ENCODE measurements around the gene GLYR1. TPM values are rescaled to one million over a fixed set of nuclear protein-coding genes. Genes with fewer than 3 reads are reported as not detected.

GLYR1 gene
- total RNA-seq, 1 experiment from 2014 or later: 111 TPM

GRCh38 chr16:4890686-4891085 is 43.6 kb upstream of the GLYR1 start:
- peaks cover 6% of the 10 kb centered on the region for H3K4me1 ChIP-seq (ENCODE audit: control insufficient read depth, insufficient read depth, low read length)
- no TSS peak for BruUV-seq (replicated peaks)
- DNase-seq (ENCODE audit: low read depth, low spot score) (no peak), ATAC-seq (no peak)
- intact Hi-C loops (cut with micrococcal nuclease; ENCODE audit: unreplicated experiment) (no loop called here), in situ Hi-C loops (cut with HindIII; ENCODE audit: low pct_unique_long_range_greater_than_20kb, low sequenced_read_pairs) (no loop called here)
- no peak overlapping the region for H3K27ac ChIP-seq (ENCODE audit: low read length)
- POLR2A ChIA-PET: no interaction called here
- no peaks in the 10 kb centered on the region for H3K27me3 ChIP-seq (ENCODE audit: control insufficient read depth, insufficient read depth, low read length)
- no peak overlapping the region for H3K4me3 ChIP-seq (ENCODE audit: low read depth in 2 of 2, low read length in 2 of 2)
- CTCF ChIA-PET: no interaction called here
- TF ChIP-seq TCF7L2 (IDR thresholded peaks at IDR 0.05; ENCODE audit: low read depth, low read length): no peak
- TF ChIP-seq SIN3A (IDR thresholded peaks at IDR 0.05; ENCODE audit: borderline replicate concordance, insufficient read depth, low read depth, low read length): 0 out of 2 replicates have a peak, but pooled peaks have one; percentile 2
- H3K36me3 ChIP-seq (ENCODE audit: control insufficient read depth, insufficient read depth, low read length): peaks cover 7% of the 10 kb centered on the region
- no peaks in the 10 kb centered on the region for H3K9me3 ChIP-seq (ENCODE audit: control insufficient read depth, insufficient read depth, low read depth, low read length)

GRCh38 chr16:4890026-4890425 is 42.9 kb upstream of the GLYR1 start:
- no TSS peak for BruUV-seq (replicated peaks)
- in situ Hi-C loops (cut with HindIII; ENCODE audit: low pct_unique_long_range_greater_than_20kb, low sequenced_read_pairs): no loop called here
- no peak for TF ChIP-seq SIN3A (IDR thresholded peaks at IDR 0.05; ENCODE audit: borderline replicate concordance, insufficient read depth, low read depth, low read length)
- POLR2A ChIA-PET: interaction anchor here (0.7 kb wide), 1 partner anchor 66 kb away, joined by 3 read pairs; no protein-coding TSS in a partner anchor
- H3K9me3 ChIP-seq (ENCODE audit: control insufficient read depth, insufficient read depth, low read depth, low read length): no peaks in the 10 kb centered on the region
- DNase-seq (ENCODE audit: low read depth, low spot score): no peak
- H3K4me1 ChIP-seq (ENCODE audit: control insufficient read depth, insufficient read depth, low read length): peaks cover 6% of the 10 kb centered on the region
- no peak overlapping the region for H3K27ac ChIP-seq (ENCODE audit: low read length)
- peaks cover 7% of the 10 kb centered on the region for H3K36me3 ChIP-seq (ENCODE audit: control insufficient read depth, insufficient read depth, low read length)
- no peaks in the 10 kb centered on the region for H3K27me3 ChIP-seq (ENCODE audit: control insufficient read depth, insufficient read depth, low read length)
- no peak for ATAC-seq
- CTCF ChIA-PET: no interaction called here
- no peak overlapping the region for H3K4me3 ChIP-seq (ENCODE audit: low read depth in 2 of 2, low read length in 2 of 2)
- intact Hi-C loops (cut with micrococcal nuclease; ENCODE audit: unreplicated experiment): no loop called here

GRCh38 chr16:4888428-4889135 is 41.5 kb upstream of the GLYR1 start:
- TF ChIP-seq SIN3A (IDR thresholded peaks at IDR 0.05; ENCODE audit: borderline replicate concordance, insufficient read depth, low read depth, low read length) (no peak), POLR2AphosphoS5 (IDR thresholded peaks at IDR 0.05; ENCODE audit: low read depth, low read length) (no peak; the same call in 1 of the 2 replicates)
- Histone ChIP-seq H3K36me3 (ENCODE audit: control insufficient read depth, insufficient read depth, low read length) (peaks cover 7% of the 10 kb centered on the region), H3K4me1 (ENCODE audit: control insufficient read depth, insufficient read depth, low read length) (peaks cover 6% of the 10 kb centered on the region), H3K27ac (ENCODE audit: low read length) (no peak overlapping the region), H3K9me3 (ENCODE audit: control insufficient read depth, insufficient read depth, low read depth, low read length) (no peaks in the 10 kb centered on the region), H3K27me3 (ENCODE audit: control insufficient read depth, insufficient read depth, low read length) (no peaks in the 10 kb centered on the region), H3K4me3 (ENCODE audit: low read depth in 2 of 2, low read length in 2 of 2) (no peak overlapping the region)
- no peak for DNase-seq (ENCODE audit: low read depth, low spot score)
- in situ Hi-C loops (cut with HindIII; ENCODE audit: low pct_unique_long_range_greater_than_20kb, low sequenced_read_pairs) (no loop called here), intact Hi-C loops (cut with micrococcal nuclease; ENCODE audit: unreplicated experiment) (loop anchor here (10.0 kb wide), 1 partner anchor 66 kb away; the partner anchor contains the start of gene SEC14L5)
- ATAC-seq: no peak
- no TSS peak for BruUV-seq (replicated peaks)
- ChIA-PET CTCF (interaction anchor here (0.6 kb wide), 1 partner anchor 38 kb away, joined by 3 read pairs; no protein-coding TSS in a partner anchor), POLR2A (no interaction called here)

DNA sequence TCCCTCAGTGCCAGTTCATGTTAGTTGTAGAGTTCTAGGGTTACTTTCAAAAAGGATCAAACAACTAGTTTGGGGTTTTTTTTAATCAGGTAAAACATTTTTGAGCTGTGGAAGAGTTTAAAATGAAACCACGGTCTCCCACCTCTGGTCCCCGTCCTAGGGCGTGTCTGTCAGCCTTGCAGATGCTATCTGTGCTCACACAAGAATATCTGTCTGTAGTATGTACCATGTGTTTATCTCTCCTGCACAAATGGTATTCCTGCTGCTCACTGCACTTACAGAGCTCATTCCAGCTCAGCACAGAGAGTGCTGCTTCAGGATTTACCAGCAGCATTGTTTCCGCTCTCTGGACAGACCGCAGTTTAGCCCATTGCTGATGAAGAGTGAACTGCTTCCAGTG is 39.1 kb upstream of the GLYR1 start:
- CTCF ChIA-PET: no interaction called here
- intact Hi-C loops (cut with micrococcal nuclease; ENCODE audit: unreplicated experiment) (loop anchor here (10.0 kb wide), 1 partner anchor 69 kb away; the partner anchor contains the start of gene SEC14L5), in situ Hi-C loops (cut with HindIII; ENCODE audit: low pct_unique_long_range_greater_than_20kb, low sequenced_read_pairs) (no loop called here)
- no TSS peak for BruUV-seq (replicated peaks)
- H3K9me3 ChIP-seq (ENCODE audit: control insufficient read depth, insufficient read depth, low read depth, low read length): no peaks in the 10 kb centered on the region
- no peak overlapping the region for H3K4me3 ChIP-seq (ENCODE audit: low read depth in 2 of 2, low read length in 2 of 2)
- no peak for DNase-seq (ENCODE audit: low read depth, low spot score)
- H3K27me3 ChIP-seq (ENCODE audit: control insufficient read depth, insufficient read depth, low read length): no peaks in the 10 kb centered on the region
- ATAC-seq: no peak
- H3K4me1 ChIP-seq (ENCODE audit: control insufficient read depth, insufficient read depth, low read length): peaks cover 19% of the 10 kb centered on the region
- H3K36me3 ChIP-seq (ENCODE audit: control insufficient read depth, insufficient read depth, low read length): peaks cover 9% of the 10 kb centered on the region
- TF ChIP-seq TCF7L2 (IDR thresholded peaks at IDR 0.05; ENCODE audit: low read depth, low read length) (no peak), SIN3A (IDR thresholded peaks at IDR 0.05; ENCODE audit: borderline replicate concordance, insufficient read depth, low read depth, low read length) (no peak), POLR2AphosphoS5 (IDR thresholded peaks at IDR 0.05; ENCODE audit: low read depth, low read length) (no peak), CTCF (IDR thresholded peaks at IDR 0.05) (no peak)
- TF ChIP-seq, protein P1, sequence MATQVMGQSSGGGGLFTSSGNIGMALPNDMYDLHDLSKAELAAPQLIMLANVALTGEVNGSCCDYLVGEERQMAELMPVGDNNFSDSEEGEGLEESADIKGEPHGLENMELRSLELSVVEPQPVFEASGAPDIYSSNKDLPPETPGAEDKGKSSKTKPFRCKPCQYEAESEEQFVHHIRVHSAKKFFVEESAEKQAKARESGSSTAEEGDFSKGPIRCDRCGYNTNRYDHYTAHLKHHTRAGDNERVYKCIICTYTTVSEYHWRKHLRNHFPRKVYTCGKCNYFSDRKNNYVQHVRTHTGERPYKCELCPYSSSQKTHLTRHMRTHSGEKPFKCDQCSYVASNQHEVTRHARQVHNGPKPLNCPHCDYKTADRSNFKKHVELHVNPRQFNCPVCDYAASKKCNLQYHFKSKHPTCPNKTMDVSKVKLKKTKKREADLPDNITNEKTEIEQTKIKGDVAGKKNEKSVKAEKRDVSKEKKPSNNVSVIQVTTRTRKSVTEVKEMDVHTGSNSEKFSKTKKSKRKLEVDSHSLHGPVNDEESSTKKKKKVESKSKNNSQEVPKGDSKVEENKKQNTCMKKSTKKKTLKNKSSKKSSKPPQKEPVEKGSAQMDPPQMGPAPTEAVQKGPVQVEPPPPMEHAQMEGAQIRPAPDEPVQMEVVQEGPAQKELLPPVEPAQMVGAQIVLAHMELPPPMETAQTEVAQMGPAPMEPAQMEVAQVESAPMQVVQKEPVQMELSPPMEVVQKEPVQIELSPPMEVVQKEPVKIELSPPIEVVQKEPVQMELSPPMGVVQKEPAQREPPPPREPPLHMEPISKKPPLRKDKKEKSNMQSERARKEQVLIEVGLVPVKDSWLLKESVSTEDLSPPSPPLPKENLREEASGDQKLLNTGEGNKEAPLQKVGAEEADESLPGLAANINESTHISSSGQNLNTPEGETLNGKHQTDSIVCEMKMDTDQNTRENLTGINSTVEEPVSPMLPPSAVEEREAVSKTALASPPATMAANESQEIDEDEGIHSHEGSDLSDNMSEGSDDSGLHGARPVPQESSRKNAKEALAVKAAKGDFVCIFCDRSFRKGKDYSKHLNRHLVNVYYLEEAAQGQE (IDR thresholded peaks at IDR 0.05; ENCODE audit: insufficient read depth in 1 of 2, low read depth in 2 of 2, low read length in 1 of 2): no peak
- H3K27ac ChIP-seq (ENCODE audit: low read length): no peak overlapping the region
- POLR2A ChIA-PET: no interaction called here
